Measurements from ENCODE around the gene PDE1A.
"Not testable (repeated sequence)": the region's sequence is repeated elsewhere in the genome, so short reads cannot be mapped to it uniquely, and the experiment has no call there.

PDE1A gene

GRCh38 chr2:182351427-182351826, 75.4 kb downstream of the PDE1A start:
- no peak for DNase-seq

DNA sequence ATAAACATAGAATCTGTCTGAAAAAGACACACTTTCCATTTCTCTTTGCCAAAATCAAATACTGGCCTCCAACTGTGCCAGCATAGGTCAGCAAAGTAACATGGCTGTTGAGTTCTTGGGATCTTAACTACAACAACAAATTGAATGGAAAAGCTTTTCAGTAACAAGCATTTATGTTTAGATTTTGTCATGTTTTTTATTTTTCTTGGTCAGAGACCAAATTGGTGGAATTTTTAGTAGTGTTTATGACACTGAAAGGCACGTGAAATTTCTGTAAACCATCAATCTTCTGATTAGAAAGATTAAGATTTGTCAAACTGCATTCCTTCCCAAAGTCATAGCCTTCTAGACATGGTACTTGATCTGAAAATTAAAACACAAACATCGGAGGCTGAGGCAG, 77.6 kb downstream of the PDE1A start:
- no peak for DNase-seq

DNA sequence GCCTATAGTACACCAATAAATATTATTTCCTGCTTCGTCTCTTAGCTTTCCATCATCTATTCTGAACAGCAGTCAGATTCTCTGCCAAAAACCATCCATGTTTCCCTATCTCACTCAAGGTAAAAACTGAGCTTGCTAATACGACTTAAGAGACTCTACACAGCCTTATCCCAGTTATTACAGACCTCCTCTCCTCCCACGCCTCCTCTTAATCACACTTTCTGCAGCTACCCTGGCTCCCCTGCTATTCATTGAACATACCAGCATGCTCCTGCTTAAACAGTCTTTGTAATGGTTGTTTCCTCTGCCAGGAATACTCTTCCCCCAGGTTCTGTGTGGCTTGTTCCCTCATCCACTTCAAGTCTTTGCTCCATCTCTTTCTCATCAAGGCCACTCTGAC, 81.5 kb downstream of the PDE1A start:
- DNase-seq = no peak

DNA sequence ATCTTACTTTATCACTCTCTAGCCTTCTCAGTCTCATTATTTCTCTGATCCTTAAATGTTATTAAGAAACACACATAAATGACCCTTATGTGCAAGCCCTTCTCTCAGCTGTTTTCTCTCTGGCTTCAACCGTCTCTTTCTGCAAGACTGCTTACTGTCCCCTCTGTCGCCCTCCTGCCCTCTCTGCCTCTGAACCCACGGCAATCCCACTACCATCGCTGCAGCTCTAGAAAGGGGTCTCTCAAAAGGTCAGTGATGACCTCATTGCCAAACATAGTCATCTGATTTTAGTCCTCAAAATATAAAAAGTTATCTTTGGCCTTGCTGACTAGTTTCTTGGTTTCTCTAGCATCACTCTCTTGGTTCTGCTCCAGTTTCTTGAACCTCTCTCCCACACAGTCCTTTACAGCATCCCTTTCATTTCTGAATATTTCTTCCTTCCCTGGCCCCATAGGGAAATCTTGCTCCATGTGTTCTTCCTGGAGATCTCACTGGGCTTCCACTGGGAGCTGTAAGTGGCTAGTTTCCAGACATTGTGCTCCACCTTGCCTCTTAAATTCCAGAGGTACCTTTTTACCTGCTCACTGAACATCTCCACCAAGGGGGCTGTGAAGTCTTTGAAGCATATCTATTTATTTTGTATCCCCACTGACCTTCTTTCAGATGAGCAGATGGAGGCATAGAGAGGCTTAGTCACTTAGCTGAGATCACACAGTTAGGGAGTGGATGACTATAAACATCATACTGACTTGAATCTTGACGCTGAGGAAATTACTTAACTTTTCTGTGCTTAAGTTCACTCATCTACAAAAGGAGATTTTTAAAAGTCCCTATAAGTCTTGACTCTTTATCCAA, 96.2 kb downstream of the PDE1A start:
- DNase-seq = no peak

DNA sequence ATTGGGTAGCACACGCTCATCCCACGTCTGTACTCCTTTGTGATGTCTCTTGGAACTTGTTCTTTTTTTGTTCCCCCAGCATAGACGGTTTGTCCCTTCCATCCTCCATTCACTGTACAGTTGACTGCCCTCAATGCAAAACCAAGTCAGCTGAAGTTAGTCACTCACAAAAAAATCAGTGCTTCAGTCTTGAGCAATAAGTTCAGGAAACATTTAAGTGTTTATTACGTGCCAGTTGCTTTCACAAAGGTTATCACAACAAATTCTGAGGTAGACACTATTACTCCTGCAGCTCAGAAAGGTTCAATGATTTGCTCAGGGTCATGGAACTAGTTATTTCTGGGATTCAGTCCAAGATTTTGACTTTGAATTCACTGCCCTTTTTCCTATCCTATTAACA, 102.2 kb downstream of the PDE1A start:
- no peak for DNase-seq

DNA sequence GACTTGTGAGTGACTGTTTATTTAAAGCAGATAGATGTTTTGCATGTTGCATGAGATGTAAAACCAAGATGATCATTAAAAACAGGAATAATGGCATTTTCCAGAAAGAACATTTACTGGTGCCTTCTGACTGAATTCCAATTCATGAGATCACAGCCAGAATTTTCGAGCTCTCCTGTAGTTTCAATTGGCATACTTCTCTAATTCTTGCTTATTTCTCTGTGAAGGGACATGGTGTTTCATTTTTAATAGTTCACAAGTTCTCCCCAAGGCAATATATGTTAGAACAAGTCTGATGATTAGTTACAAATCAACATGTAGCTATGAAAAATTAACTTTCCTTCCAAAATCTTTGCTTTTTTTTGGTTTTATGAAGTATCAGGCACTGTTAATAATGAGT, 105.7 kb downstream of the PDE1A start:
- no peak for DNase-seq

GRCh38 chr2:182319556-182320505, 107.0 kb downstream of the PDE1A start:
- no peak for DNase-seq

GRCh38 chr2:182318466-182319220, 108.2 kb downstream of the PDE1A start:
- DNase-seq = no peak

DNA sequence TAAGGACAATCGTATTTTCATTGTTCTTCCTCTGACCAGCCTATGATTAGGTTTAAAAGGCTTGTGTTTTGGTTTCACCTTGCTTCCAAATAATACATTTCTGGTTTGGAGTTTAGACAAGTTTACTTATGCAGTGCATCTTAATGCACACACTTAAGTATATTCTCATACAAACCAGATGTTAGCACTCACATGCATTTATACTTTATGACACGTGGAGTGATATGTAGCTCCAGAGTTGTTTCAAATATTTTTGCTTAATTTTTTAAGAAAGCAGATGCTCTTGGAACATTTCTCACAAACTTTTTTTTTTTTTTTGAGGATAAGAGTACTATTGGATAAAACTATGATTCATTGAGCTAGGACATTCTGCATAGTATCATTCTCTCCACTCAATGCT, 109.9 kb downstream of the PDE1A start:
- no peak for DNase-seq

DNA sequence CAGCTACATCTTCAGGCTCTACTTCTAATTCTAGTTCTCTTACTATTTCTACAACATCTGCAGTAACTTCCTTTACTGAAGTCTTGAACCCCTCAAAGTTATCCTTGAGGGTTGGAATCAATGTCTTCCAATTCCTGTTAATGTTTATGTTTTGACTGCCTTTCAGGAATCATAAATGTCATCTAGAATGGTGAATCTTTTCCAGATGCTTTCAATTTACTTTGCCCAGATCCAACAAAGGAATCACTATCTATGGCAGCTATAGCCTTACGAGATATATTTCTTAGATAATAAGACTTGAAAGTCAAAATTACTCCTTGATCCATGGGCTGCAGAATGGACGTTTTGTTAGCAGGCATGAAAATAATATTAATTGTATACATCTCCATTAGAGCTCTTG, 123.9 kb downstream of the PDE1A start:
- DNase-seq = no peak

- no peak for DNase-seq
These were observed 124.7 kb downstream of the PDE1A start for GRCh38 chr2:182302174-182302573.

DNA sequence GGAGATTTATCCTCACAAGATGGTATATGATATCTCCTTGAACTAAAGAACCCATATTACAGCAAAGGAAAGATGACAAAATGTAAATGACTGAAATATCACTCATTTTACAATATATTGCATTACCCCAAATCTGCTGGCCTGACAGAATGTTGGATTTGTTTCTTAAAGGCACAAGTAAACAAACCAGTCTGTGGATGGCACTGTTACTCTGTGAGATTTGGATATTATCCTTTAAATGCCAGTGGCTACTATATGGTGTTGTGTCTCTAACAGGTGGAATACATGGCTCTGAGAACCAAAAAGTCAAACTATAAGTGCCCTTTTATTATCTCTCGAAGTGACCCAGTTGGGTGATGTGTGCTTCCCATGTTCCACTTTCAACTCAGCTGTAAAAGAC, 125.7 kb downstream of the PDE1A start:
- no peak for DNase-seq

DNA sequence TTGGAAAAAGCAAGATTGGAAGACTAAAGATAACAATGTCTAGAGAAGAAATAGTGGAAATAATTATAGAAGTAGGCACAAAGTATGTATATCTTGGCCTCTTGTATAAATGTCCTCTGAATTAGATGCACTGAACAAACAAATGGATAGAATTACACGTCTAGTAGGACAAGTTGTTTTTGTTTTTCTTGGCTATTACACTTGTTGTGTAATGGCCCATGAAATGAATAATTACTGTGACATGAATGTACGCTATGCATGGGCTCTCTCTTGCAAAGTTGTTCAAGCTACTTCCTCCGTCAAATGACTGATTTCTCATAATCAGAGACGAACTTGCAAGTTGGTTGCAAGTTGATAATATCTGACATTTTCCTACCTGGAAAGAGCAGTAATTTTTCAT, 126.2 kb downstream of the PDE1A start:
- no peak for DNase-seq

- no peak for DNase-seq
These were observed 127.2 kb downstream of the PDE1A start for GRCh38 chr2:182299632-182300031.

DNA sequence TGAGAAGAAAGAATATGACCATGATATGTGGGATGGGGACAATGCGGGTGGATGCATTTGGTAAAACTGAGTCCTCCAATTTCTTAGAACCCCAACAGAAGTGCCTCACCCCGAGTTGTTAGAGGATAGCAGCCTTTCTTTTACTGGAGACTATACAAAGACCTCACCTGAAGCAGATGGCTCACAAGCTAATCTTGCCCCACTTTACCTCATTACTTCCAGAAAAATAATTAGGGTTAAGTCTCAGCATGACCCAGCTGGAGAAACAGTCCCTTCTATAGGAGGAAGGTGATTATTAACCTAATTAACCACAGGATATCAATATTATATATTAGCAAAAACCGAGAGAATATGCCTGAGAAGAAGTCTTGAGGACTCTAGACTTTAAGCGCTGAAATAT, 128.4 kb downstream of the PDE1A start:
- DNase-seq = no peak

- DNase-seq = no peak
These were observed 135.5 kb downstream of the PDE1A start for GRCh38 chr2:182291296-182291695.

DNA sequence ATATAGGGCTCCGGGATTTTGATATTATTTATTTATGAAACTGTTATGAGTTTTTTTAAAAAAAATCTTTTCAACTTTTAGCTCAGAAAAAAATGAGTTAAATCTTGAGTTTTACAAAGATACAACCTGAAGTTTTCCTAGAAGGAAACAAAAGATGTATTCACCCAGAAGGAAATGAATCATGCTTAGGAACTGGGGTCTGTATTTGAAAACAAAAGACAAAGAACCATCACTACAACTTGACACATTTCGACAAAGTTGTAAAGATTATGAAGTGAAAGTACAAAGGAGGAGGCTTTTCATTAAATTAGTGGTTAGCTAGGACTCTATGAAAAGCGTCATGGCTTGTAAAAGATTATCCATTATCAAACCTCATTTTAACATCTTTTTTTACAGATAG, 143.3 kb downstream of the PDE1A start:
- no peak for DNase-seq

DNA sequence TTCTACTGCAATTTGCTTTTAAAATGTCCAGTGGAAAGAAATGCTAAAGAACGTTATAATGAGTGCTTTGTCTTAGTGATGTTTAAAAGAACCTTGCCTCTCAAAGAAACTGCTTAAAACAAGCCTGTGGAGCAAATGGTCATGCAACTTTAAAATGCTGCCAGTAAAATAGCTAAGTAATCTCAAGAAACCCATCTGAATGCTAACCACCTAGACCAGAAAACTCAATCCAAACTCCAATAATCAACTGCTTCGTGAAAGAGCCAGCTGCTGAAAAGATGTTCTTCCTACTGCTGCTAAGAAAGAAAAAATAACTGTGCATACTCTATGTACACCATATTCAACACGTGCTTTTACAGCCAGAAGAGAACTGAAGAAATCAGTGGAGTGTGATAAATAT, 145.6 kb downstream of the PDE1A start:
- no peak for DNase-seq

GRCh38 chr2:182280118-182280517, 146.7 kb downstream of the PDE1A start:
- DNase-seq = no peak

DNA sequence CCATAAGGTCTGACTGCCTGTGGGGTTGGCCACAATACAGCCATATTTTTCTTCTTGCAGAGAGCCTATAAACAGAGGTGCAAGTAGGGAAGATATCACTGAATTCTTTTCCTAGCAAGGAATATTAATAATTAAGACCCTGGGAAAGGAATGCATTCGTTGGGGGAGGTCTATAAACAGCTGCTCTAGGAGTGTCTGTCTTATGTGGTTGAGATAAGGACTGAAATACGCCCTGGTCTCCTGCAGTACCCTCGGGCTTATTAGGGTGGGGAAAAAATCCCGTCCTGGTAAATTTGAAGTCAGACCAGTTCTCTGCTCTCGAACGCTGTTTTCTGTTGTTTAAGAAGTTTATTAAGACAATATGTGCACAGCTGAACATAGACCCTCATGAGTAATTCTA, 150.2 kb downstream of the PDE1A start:
- not testable (repeated sequence) for DNase-seq

DNA sequence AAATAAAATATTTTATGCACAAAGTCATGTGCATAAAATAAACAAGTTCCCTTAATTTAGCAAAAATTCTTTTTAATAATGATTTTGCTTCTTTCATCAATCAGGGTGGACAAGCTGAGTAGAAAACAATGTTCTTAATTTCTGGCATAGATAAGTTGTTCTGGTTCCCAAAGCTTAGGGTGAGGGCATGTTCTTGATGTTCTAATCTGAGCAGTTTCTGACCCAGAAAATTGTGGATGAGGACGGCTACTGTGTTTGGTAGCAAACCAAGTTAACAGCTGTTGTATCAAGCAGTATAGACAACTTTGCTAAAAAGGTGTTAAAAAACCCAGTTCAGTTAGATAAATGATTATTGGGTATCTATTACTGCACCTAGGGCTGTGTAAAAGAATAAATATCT, 158.9 kb downstream of the PDE1A start:
- no peak for DNase-seq

DNA sequence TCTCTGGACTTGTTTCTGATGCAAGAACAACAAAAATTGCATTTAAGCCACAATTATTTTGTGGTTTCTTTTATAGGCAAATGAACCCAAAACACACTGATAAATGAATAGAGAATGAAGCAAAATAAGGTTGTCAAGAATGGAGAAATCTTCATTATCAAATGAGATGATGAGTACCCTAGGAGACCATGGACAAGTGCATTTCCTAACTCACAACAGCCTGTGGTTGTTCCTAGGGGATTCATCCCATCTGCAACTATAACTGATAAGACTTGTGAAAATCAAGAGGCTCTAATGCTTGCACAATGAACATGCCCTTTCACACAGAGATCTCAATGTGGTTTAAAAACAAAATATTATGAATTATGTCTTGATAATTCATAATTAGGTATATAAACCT, 159.9 kb downstream of the PDE1A start:
- no peak for DNase-seq

DNA sequence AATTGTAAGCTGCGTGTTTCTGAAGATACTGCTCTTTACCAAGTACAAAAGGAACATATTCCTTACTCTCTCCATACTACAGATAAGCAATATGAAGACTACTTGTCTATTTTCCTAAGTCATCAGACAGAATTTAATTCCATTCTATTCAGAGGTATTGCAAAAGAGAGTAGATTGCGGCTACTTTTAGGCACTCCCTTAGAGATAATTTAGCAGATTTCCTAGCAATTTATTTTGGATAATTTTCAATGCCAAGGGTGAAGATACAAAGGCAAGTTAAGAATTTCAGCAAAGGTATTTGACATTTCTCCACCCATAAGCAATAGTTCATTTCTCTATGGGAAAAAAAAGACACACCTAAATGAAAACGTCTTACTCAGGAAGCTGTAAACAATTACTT, 161.1 kb downstream of the PDE1A start:
- no peak for DNase-seq
